H1 (cell line): Measurements from ENCODE around the gene GIMAP4. TPM values are rescaled to one million over a fixed set of nuclear protein-coding genes. Genes with fewer than 3 reads are reported as not detected.

Source experiments
- SIN3A ChIP-seq, 2 experiments: IDR thresholded peaks in 1 of 2; conservative IDR thresholded peaks in 1 of 2; 2 replicates each; pipeline ENCODE4 v1.6.1; 2011 to 2012; ENCODE audit warnings: low read length in 2 of 2, improper control_type of control experiment in 1 of 2, low read depth in 1 of 2, mild to moderate bottlenecking in 1 of 2
- polyA plus RNA-seq, 7 experiments: library from polyadenylated mRNA; depleted of rRNA in 3 of 7; stranded (reverse) in 5 of 7; unstranded in 2 of 7; fragments of >200 nt in 5 of 7; fragments of 200-250 nt in 2 of 7; gene quantifications; 1 replicate in 5 of 7; 2 replicates in 1 of 7; 4 replicates in 1 of 7; pipeline versions ENCODE4 v1.2.1 to v1.2.3, GENCODE V29; 2011 to 2013; ENCODE audit warnings: missing spikeins in 2 of 7, mixed read lengths in 2 of 7
- total RNA-seq: library from RNA; stranded (reverse); fragmentation: NEBNext Ultra II Directional; extraction: Animal tissue kit (Norgen Biotek cat#: 25700); gene quantifications from 2 replicates; pipeline ENCODE4 v1.2.1, GENCODE V29; 2021

GIMAP4 gene
- total and polyA plus RNA-seq, 2 of the 8 experiments (the other 6 are each of a cell fraction or from before 2014, with no cell fraction given), result 0.20 to 0.22 TPM

GRCh38 chr7:150568714-150569113 is 1.5 kb downstream of the GIMAP4 start (continued):
- no peak for TF ChIP-seq SIN3A (conservative IDR thresholded peaks at IDR 0.05 in 1 of 2, IDR thresholded peaks at IDR 0.05 in 1 of 2; ENCODE audit: low read depth in 1 of 2, low read length in 2 of 2)
